ENCODE results near the gene TUBG1. TPM values are rescaled to one million over a fixed set of nuclear protein-coding genes. Genes with fewer than 3 reads are reported as not detected.

The TUBG1 gene
- total and polyA plus RNA-seq, 2 of the 8 experiments (the other 6 are each of a cell fraction or from before 2014, with no cell fraction given): 109 to 208 TPM

- H3K27ac ChIP-seq (ENCODE audit: low read depth, low read length): peak overlapping the region; percentile 45
- TF ChIP-seq NANOG (IDR thresholded peaks at IDR 0.05; ENCODE audit: insufficient read depth, low read depth, low read length, poor library complexity, severe bottlenecking): no peak
- H3K36me3 ChIP-seq (ENCODE audit: control insufficient read depth in 2 of 4, insufficient read depth in 4 of 4, low read length in 3 of 4): peaks cover 15 to 35% (median 32%) of the 10 kb centered on the region in 4 experiments
- H3K4me3 ChIP-seq (ENCODE audit: extremely low read depth in 1 of 4, insufficient read depth in 2 of 4, low read depth in 3 of 4, low read length in 4 of 4): peak overlapping the region; percentile 44 to 81 (median 74); a peak in 7 of 8 replicates
- no peak overlapping the region for H3K23ac ChIP-seq (ENCODE audit: insufficient read length)
- H3K14ac ChIP-seq (ENCODE audit: insufficient read length): no peak overlapping the region
- peak overlapping the region; percentile 37 for H4K5ac ChIP-seq (ENCODE audit: insufficient read length, low read depth, low read length)
- peak overlapping the region; percentile 71 to 74 for H3K4me2 ChIP-seq (ENCODE audit: insufficient read depth in 1 of 2, low read depth in 2 of 2, low read length in 2 of 2)
- peak overlapping the region; percentile 82 for H4K8ac ChIP-seq (ENCODE audit: extremely low read depth, insufficient read depth, low read length)
- ChIA-PET POLR2A (ENCODE audit: partially characterized antibody) (interaction anchor here (0.8 to 8.1 kb wide), 7 partner anchors 10 to 411 kb away, joined by 3 to 74 read pairs (median 6); partner anchors contain the start of genes HSD17B1, PLEKHH3, PSMC3IP and RETREG3), CTCF (ENCODE audit: partially characterized antibody) (interaction anchor here (1.0 to 3.9 kb wide), 5 partner anchors 11 to 48 kb away, joined by 3 to 22 read pairs (median 4); partner anchors contain the start of genes HSD17B1 and PSMC3IP)
- no peak overlapping the region for H2BK20ac ChIP-seq (ENCODE audit: low read length)
- peaks cover 0 to 1% of the 10 kb centered on the region in 2 experiments for H4K20me1 ChIP-seq (replicated peaks in 1 of 2; ENCODE audit: control insufficient read depth in 1 of 2, insufficient read depth in 2 of 2, low read length in 2 of 2)
- H2BK5ac ChIP-seq (ENCODE audit: low read depth, low read length): peak overlapping the region; percentile 92
- no peak for FAIRE-seq
- H3K79me2 ChIP-seq (ENCODE audit: control insufficient read depth in 1 of 2, insufficient read depth in 2 of 2, low read length in 2 of 2): peaks cover 9 to 22% of the 10 kb centered on the region in 2 experiments; a peak in 3 of 4 replicates
- no peak overlapping the region for H3K18ac ChIP-seq (ENCODE audit: extremely low read depth, low read length)
- H2BK15ac ChIP-seq (ENCODE audit: low read length): no peak overlapping the region
- H3K9me3 ChIP-seq (ENCODE audit: insufficient read depth in 2 of 2, low read depth in 1 of 2, low read length in 1 of 2): no peaks in the 10 kb centered on the region
- H2AK5ac ChIP-seq (ENCODE audit: low read depth, low read length): no peak overlapping the region
- H3K56ac ChIP-seq (replicated peaks; ENCODE audit: insufficient read length, low read depth, low read length): no peak overlapping the region
- no peak for DNase-seq (ENCODE audit: low read depth in 1 of 2, low spot score in 2 of 2)
- H3K23me2 ChIP-seq (ENCODE audit: low read depth, low read length): peaks cover 18% of the 10 kb centered on the region
- peak overlapping the region; percentile 81 for H4K91ac ChIP-seq (replicated peaks; ENCODE audit: insufficient read length, low read length)
- H2BK12ac ChIP-seq (ENCODE audit: low read depth, low read length): peak overlapping the region; percentile 29
- H3K4me1 ChIP-seq (replicated peaks in 1 of 4; ENCODE audit: control insufficient read depth in 3 of 4, insufficient read depth in 4 of 4, low read length in 3 of 4): peaks cover 0 to 21% (median 9%) of the 10 kb centered on the region in 4 experiments; a peak in 5 of 7 replicates
- peak overlapping the region; percentile 71 for H3K4ac ChIP-seq (replicated peaks; ENCODE audit: insufficient read length, low read depth, low read length)
- no peak overlapping the region for H2AFZ ChIP-seq (ENCODE audit: low read length)
- H3K79me1 ChIP-seq (ENCODE audit: low read depth, low read length): peaks cover 17% of the 10 kb centered on the region
- no peak overlapping the region for H2BK120ac ChIP-seq (replicated peaks; ENCODE audit: low read depth, low read length)
- peak overlapping the region in 2 of 4 experiments; percentile 56 to 60; a peak in 4 of 7 replicates for H3K9ac ChIP-seq (replicated peaks in 1 of 4; ENCODE audit: extremely low read depth in 1 of 4, low read depth in 3 of 4, low read length in 3 of 4)
- H3K27me3 ChIP-seq (replicated peaks in 1 of 4; ENCODE audit: control insufficient read depth in 3 of 4, extremely low read depth in 1 of 4, insufficient read depth in 3 of 4, low read length in 3 of 4): no peaks in the 10 kb centered on the region
- 67% methylated on average over 28 of the region's 28 CpGs; no CpG with 5 or more reads in 1 of the 2 experiments for WGBS, 2 experiments (ENCODE audit: extremely low coverage in 1 of 2, insufficient coverage in 1 of 2, insufficient read length in 1 of 2, insufficient replicate concordance in 2 of 2, low coverage in 1 of 2, low lambda C conversion rate in 2 of 2, missing lambda C conversion rate in 1 of 2)
Observed at GRCh38 chr17:42566215-42566882, 43.1 kb upstream of the TUBG1 start.

Data from H1 (cell line).